ENCODE data around the gene GSTM1.
"Not testable (repeated sequence)": the region's sequence is repeated elsewhere in the genome, so short reads cannot be mapped to it uniquely, and the experiment has no call there.

GSTM1 gene

GRCh38 chr1:109655615-109656519, 31.8 kb upstream of the GSTM1 start, which contains the start of gene GSTM4:
Gene GSTM4, plus strand, starts transcription at chr1:109656099. Its CDS starts 291 bp downstream, at chr1:109656390.
- H3K4me3 Mint-ChIP-seq: peak within 1 kb of the TSS; percentile 94
- peak within 1 kb of the TSS; percentile 85 for H3K27ac Mint-ChIP-seq
- no peaks in the 10 kb centered on the region for H3K36me3 Mint-ChIP-seq
- H3K27me3 Mint-ChIP-seq: peaks cover 3% of the 10 kb centered on the region
- H3K9me3 Mint-ChIP-seq: no peaks in the 10 kb centered on the region
- H3K4me1 Mint-ChIP-seq: peaks cover 17% of the 10 kb centered on the region

- Mint-ChIP-seq H3K4me3 (peak overlapping the region; percentile 55), H3K36me3 (no peaks in the 10 kb centered on the region), H3K27me3 (peaks cover 1% of the 10 kb centered on the region), H3K27ac (peak overlapping the region; percentile 30), H3K9me3 (no peaks in the 10 kb centered on the region), H3K4me1 (peaks cover 17% of the 10 kb centered on the region)
Observed at GRCh38 chr1:109657395-109657794, 30.2 kb upstream of the GSTM1 start.

GRCh38 chr1:109657970-109658369, 29.6 kb upstream of the GSTM1 start:
- Mint-ChIP-seq H3K9me3 (no peaks in the 10 kb centered on the region), H3K36me3 (no peaks in the 10 kb centered on the region), H3K4me3 (peak overlapping the region; percentile 55), H3K27me3 (peaks cover 1% of the 10 kb centered on the region), H3K27ac (no peak overlapping the region), H3K4me1 (peaks cover 17% of the 10 kb centered on the region)

- Mint-ChIP-seq H3K4me1 (peaks cover 17% of the 10 kb centered on the region), H3K36me3 (no peaks in the 10 kb centered on the region), H3K27me3 (no peaks in the 10 kb centered on the region), H3K9me3 (no peaks in the 10 kb centered on the region), H3K27ac (no peak overlapping the region), H3K4me3 (no peak overlapping the region)
Observed at GRCh38 chr1:109658533-109659042, 29.0 kb upstream of the GSTM1 start.

- no peaks in the 10 kb centered on the region for H3K9me3 Mint-ChIP-seq
- H3K27me3 Mint-ChIP-seq: no peaks in the 10 kb centered on the region
- no peak overlapping the region for H3K4me3 Mint-ChIP-seq
- no peaks in the 10 kb centered on the region for H3K36me3 Mint-ChIP-seq
- peaks cover 17% of the 10 kb centered on the region for H3K4me1 Mint-ChIP-seq
- H3K27ac Mint-ChIP-seq: no peak overlapping the region
Observed at GRCh38 chr1:109659145-109659544, 28.5 kb upstream of the GSTM1 start.

- Mint-ChIP-seq H3K36me3 (no peaks in the 10 kb centered on the region), H3K27me3 (no peaks in the 10 kb centered on the region), H3K27ac (peak overlapping the region; percentile 30), H3K4me1 (peaks cover 13% of the 10 kb centered on the region), H3K4me3 (no peak overlapping the region), H3K9me3 (no peaks in the 10 kb centered on the region)
Observed at GRCh38 chr1:109659997-109660690, 27.5 kb upstream of the GSTM1 start.

- H3K9me3 Mint-ChIP-seq, H3K36me3 Mint-ChIP-seq, H3K4me3 Mint-ChIP-seq, H3K4me1 Mint-ChIP-seq, H3K27me3 Mint-ChIP-seq: not testable (repeated sequence)
- H3K27ac Mint-ChIP-seq: peak overlapping the region; percentile 30
Observed at GRCh38 chr1:109660691-109661026, 27.0 kb upstream of the GSTM1 start.

GRCh38 chr1:109661391-109661790, 26.2 kb upstream of the GSTM1 start:
- no peak overlapping the region for H3K4me3 Mint-ChIP-seq
- no peaks in the 10 kb centered on the region for H3K27me3 Mint-ChIP-seq
- H3K27ac Mint-ChIP-seq: no peak overlapping the region
- H3K36me3 Mint-ChIP-seq: no peaks in the 10 kb centered on the region
- H3K9me3 Mint-ChIP-seq: no peaks in the 10 kb centered on the region
- H3K4me1 Mint-ChIP-seq: peaks cover 3% of the 10 kb centered on the region

- Mint-ChIP-seq H3K27ac (no peak overlapping the region), H3K36me3 (peaks cover under 1% of the 10 kb centered on the region), H3K27me3 (no peaks in the 10 kb centered on the region), H3K9me3 (no peaks in the 10 kb centered on the region), H3K4me1 (peaks cover 19% of the 10 kb centered on the region), H3K4me3 (no peak overlapping the region)
Observed at GRCh38 chr1:109664671-109665070, 22.9 kb upstream of the GSTM1 start.

GRCh38 chr1:109667452-109668122, 20.0 kb upstream of the GSTM1 start, which contains the start of gene GSTM2:
Gene GSTM2, plus strand, starts transcription at chr1:109668057. Its CDS starts 59 bp downstream, at chr1:109668116.
- peak within 1 kb of the TSS; percentile 76 for H3K27ac Mint-ChIP-seq
- no peaks in the 10 kb centered on the region for H3K9me3 Mint-ChIP-seq
- peaks cover 7% of the 10 kb centered on the region for H3K36me3 Mint-ChIP-seq
- no peaks in the 10 kb centered on the region for H3K27me3 Mint-ChIP-seq
- H3K4me3 Mint-ChIP-seq: peak within 1 kb of the TSS; percentile 76
- H3K4me1 Mint-ChIP-seq: peaks cover 27% of the 10 kb centered on the region

GRCh38 chr1:109668123-109668775, 19.4 kb upstream of the GSTM1 start:
- Mint-ChIP-seq H3K27me3 (no peaks in the 10 kb centered on the region), H3K4me1 (peaks cover 27% of the 10 kb centered on the region), H3K4me3 (peak overlapping the region; percentile 76), H3K27ac (peak overlapping the region; percentile 76), H3K36me3 (peaks cover 7% of the 10 kb centered on the region), H3K9me3 (no peaks in the 10 kb centered on the region)

- Mint-ChIP-seq H3K27ac (no peak overlapping the region), H3K9me3 (no peaks in the 10 kb centered on the region)
Observed at GRCh38 chr1:109669246-109669948, 18.2 kb upstream of the GSTM1 start.

GRCh38 chr1:109669949-109670302, 17.7 kb upstream of the GSTM1 start:
- peaks cover 27% of the 10 kb centered on the region for H3K4me1 Mint-ChIP-seq
- peak overlapping the region; percentile 77 for H3K4me3 Mint-ChIP-seq

More at GRCh38 chr1:109669246-109669948, 18.2 kb upstream of the GSTM1 start:
- peak overlapping the region; percentile 77 for H3K4me3 Mint-ChIP-seq
- peaks cover 27% of the 10 kb centered on the region for H3K4me1 Mint-ChIP-seq
- no peaks in the 10 kb centered on the region for H3K27me3 Mint-ChIP-seq
- H3K36me3 Mint-ChIP-seq: peaks cover 8% of the 10 kb centered on the region

GRCh38 chr1:109671067-109671466, 16.6 kb upstream of the GSTM1 start:
- Mint-ChIP-seq H3K4me1 (peaks cover 27% of the 10 kb centered on the region), H3K36me3 (peaks cover 8% of the 10 kb centered on the region), H3K27me3 (no peaks in the 10 kb centered on the region), H3K4me3 (no peak overlapping the region), H3K27ac (no peak overlapping the region), H3K9me3 (no peaks in the 10 kb centered on the region)

More at GRCh38 chr1:109669949-109670302, 17.7 kb upstream of the GSTM1 start:
- not testable (repeated sequence) for H3K27ac Mint-ChIP-seq, H3K9me3 Mint-ChIP-seq, H3K36me3 Mint-ChIP-seq, H3K27me3 Mint-ChIP-seq

Measured in activated naive CD4-positive, alpha-beta T cell treated with anti-CD3 and anti-CD28 coated beads, Interleukin-2, amount 50 U/mL, for 24 hours (primary cell).